Liver (tissue), 9 donors: ENCODE results near the gene CREM. TPM values are rescaled to one million over a fixed set of nuclear protein-coding genes. Genes with fewer than 3 reads are reported as not detected.

Experiments
- DNase-seq: peaks from one replicate; pipeline ENCODE4 v3.0.0-alpha.2; 2017; ENCODE audit warnings: low spot score
- H3K27ac ChIP-seq, 2 donors: one replicate each; pipeline ENCODE4 v1.7.0; 2013; ENCODE audit warnings: inconsistent platforms in 2 of 2, low read length in 2 of 2, control low read depth in 1 of 2, low read depth in 1 of 2, mild to moderate bottlenecking in 1 of 2
- H3K27me3 ChIP-seq, 4 donors: one replicate each; pipeline versions ENCODE4 v1.6.1 to v1.7.0; 2013; ENCODE audit warnings: low read length in 3 of 4, inconsistent platforms in 1 of 4, mild to moderate bottlenecking in 1 of 4, moderate library complexity in 1 of 4; ENCODE audit not compliant: control insufficient read depth in 4 of 4, insufficient read depth in 4 of 4
- H3K36me3 ChIP-seq, 4 donors: one replicate each; pipeline versions ENCODE4 v1.6.1 to v1.7.0; 2013; ENCODE audit warnings: low read length in 3 of 4, mild to moderate bottlenecking in 3 of 4, low read depth in 1 of 4, moderate library complexity in 1 of 4; ENCODE audit not compliant: control insufficient read depth in 4 of 4, insufficient read depth in 3 of 4
- H3K4me1 ChIP-seq, 4 donors: one replicate each; pipeline versions ENCODE4 v1.6.1 to v1.7.0; 2013; ENCODE audit warnings: low read length in 3 of 4, mild to moderate bottlenecking in 3 of 4, moderate library complexity in 1 of 4; ENCODE audit not compliant: control insufficient read depth in 4 of 4, insufficient read depth in 4 of 4
- H3K4me3 ChIP-seq, 3 donors: one replicate each; pipeline versions ENCODE4 v1.6.1 to v1.7.0; 2013; ENCODE audit warnings: low read length in 3 of 3, control low read depth in 1 of 3, low read depth in 1 of 3, mild to moderate bottlenecking in 1 of 3
- H3K9ac ChIP-seq, 2 donors: one replicate each; pipeline ENCODE4 v1.7.0; 2013; ENCODE audit warnings: low read length in 2 of 2, mild to moderate bottlenecking in 2 of 2, moderate library complexity in 2 of 2, control low read depth in 1 of 2, low read depth in 1 of 2
- H3K9me3 ChIP-seq, 4 donors: one replicate each; pipeline versions ENCODE4 v1.6.1 to v1.7.0; 2013; ENCODE audit warnings: low read length in 3 of 4; ENCODE audit not compliant: control insufficient read depth in 4 of 4
- CTCF ChIP-seq: fragments of 150-350 bp; IDR thresholded peaks from 2 replicates; pipeline ENCODE4 v1.5.1; 2017; ENCODE audit warnings: improper control_type of control experiment, low read depth, low read length; ENCODE audit not compliant: missing input control
- EGR1 ChIP-seq, 2 donors: IDR thresholded peaks; 2 replicates each; pipeline ENCODE4 v1.6.1; 2016 to 2018; ENCODE audit warnings: antibody characterized with exemption in 2 of 2, low read depth in 2 of 2
- FOXA2 ChIP-seq: IDR thresholded peaks from 2 replicates; pipeline ENCODE4 v1.6.1; 2016; ENCODE audit warnings: antibody characterized with exemption
- JUND ChIP-seq, 2 donors: IDR thresholded peaks; 2 replicates each; pipeline ENCODE4 v1.6.1; 2016; ENCODE audit warnings: antibody characterized with exemption in 2 of 2
- MAX ChIP-seq: IDR thresholded peaks from 2 replicates; pipeline ENCODE4 v1.6.1; 2016; ENCODE audit warnings: antibody characterized with exemption
- REST ChIP-seq: IDR thresholded peaks from 2 replicates; pipeline ENCODE4 v1.6.1; 2016; ENCODE audit warnings: antibody characterized with exemption, mild to moderate bottlenecking
- SP1 ChIP-seq: IDR thresholded peaks from 2 replicates; pipeline ENCODE4 v1.6.1; 2018; ENCODE audit warnings: antibody characterized with exemption, mild to moderate bottlenecking
- TAF1 ChIP-seq: conservative IDR thresholded peaks from 2 replicates; pipeline ENCODE4 v1.6.1; 2016; ENCODE audit warnings: antibody characterized with exemption, mild to moderate bottlenecking
- YY1 ChIP-seq: IDR thresholded peaks from 2 replicates; pipeline ENCODE4 v1.6.1; 2016; ENCODE audit warnings: antibody characterized with exemption, mild to moderate bottlenecking
- ZBTB33 ChIP-seq: IDR thresholded peaks from 2 replicates; pipeline ENCODE4 v1.6.1; 2016; ENCODE audit warnings: antibody characterized with exemption
- WGBS: extraction: QIAGEN DNeasy Blood & Tissue Kit; methylation state at CpG from one replicate; pipeline ENCODE4 v1.1.7; 2013; 5-methylcytosine and 5-hydroxymethylcytosine counted together
- polyA plus RNA-seq, 2 donors: library from polyadenylated mRNA; stranded (reverse) in 1 of 2; unstranded in 1 of 2; fragments of 200-250 nt in 1 of 2; fragments of >200 nt in 1 of 2; fragmentation: Nextera tagmentation in 1 of 2; extraction: Ambion mirVana in 1 of 2; gene quantifications; one replicate each; pipeline versions ENCODE4 v1.2.1 to v1.2.3, GENCODE V29; 2013 to 2015
- total RNA-seq, 2 donors: library from RNA; depleted of rRNA; stranded (reverse); fragments of >200 nt; gene quantifications; one replicate each; pipeline ENCODE4 v1.2.3, GENCODE V29; 2014
- donor health status: healthy.
- donor health status: healthy.
- donor health status: healthy.
- donor health status: healthy.
- donor health status: healthy.

Gene CREM
- total and polyA plus RNA-seq, 4 donors = 14.8 to 25.5 (median 22.2) TPM

GRCh38 chr10:35124540-35124939 is 2.1 kb upstream of the CREM start:
- Histone ChIP-seq H3K9ac (no peak overlapping the region), H3K36me3 (no peaks in the 10 kb centered on the region), H3K27me3 (no peaks in the 10 kb centered on the region), H3K4me1 (peaks cover 0 to 14% (median 6%) of the 10 kb centered on the region in 4 donors), H3K4me3 (no peak overlapping the region), H3K27ac (no peak overlapping the region), H3K9me3 (no peaks in the 10 kb centered on the region)
- TF ChIP-seq EGR1 (IDR thresholded peaks at IDR 0.05; ENCODE audit: low read depth in 2 of 2) (no peak), CTCF (no peak), REST (no peak), ZBTB33 (no peak), MAX (no peak), YY1 (no peak), TAF1 (no peak), FOXA2 (no peak), SP1 (no peak), JUND (IDR thresholded peaks at IDR 0.05) (no peak)
- 66% methylated on average over 6 of the region's 6 CpGs for WGBS
- DNase-seq = no peak

GRCh38 chr10:35126062-35126529 is 550 bp upstream of the CREM start:
- Histone ChIP-seq H3K9me3 (no peaks in the 10 kb centered on the region), H3K9ac (peak overlapping the region; percentile 49 to 76), H3K4me3 (peak overlapping the region; percentile 30 to 76 (median 40)), H3K27me3 (no peaks in the 10 kb centered on the region), H3K36me3 (no peaks in the 10 kb centered on the region), H3K4me1 (peaks cover 6 to 23% (median 12%) of the 10 kb centered on the region in 4 donors), H3K27ac (peak overlapping the region; percentile 93 to 100)
- DNase-seq = no peak
- WGBS = 72% methylated on average over 13 of the region's 13 CpGs
- TF ChIP-seq TAF1 = no peak
- TF ChIP-seq SP1 = no peak
- TF ChIP-seq ZBTB33 = no peak
